NCI-H82 treated with DMSO at 0.1 percent for 48 hours (cell line): ENCODE data around the gene IGFL3.
"Not testable (repeated sequence)": the region's sequence is repeated elsewhere in the genome, so short reads cannot be mapped to it uniquely, and the experiment has no call there.

Source experiments
- DNase-seq: peaks from one replicate; lab custom pipeline; 2025; ENCODE audit not compliant: unreplicated experiment; lab: John Stamatoyannopoulos, UW

The IGFL3 gene

GRCh38 chr19:46126086-46126580 lies 1.6 kb upstream of the IGFL3 start:
- DNase-seq: no peak

- no peak for DNase-seq
Measured at GRCh38 chr19:46125447-46125846, 959 bp upstream of the IGFL3 start.

- DNase-seq: no peak
Measured at GRCh38 chr19:46118136-46118535, 6.4 kb downstream of the IGFL3 start.

GRCh38 chr19:46116121-46116520 lies 8.4 kb downstream of the IGFL3 start:
- no peak for DNase-seq

GRCh38 chr19:46115396-46116106 lies 8.9 kb downstream of the IGFL3 start:
- DNase-seq: no peak

- DNase-seq: no peak
Measured at GRCh38 chr19:46113726-46114125, 10.8 kb downstream of the IGFL3 start.

GRCh38 chr19:46112527-46112926 lies 12.0 kb downstream of the IGFL3 start:
- no peak for DNase-seq

GRCh38 chr19:46111376-46111775 lies 13.1 kb downstream of the IGFL3 start:
- no peak for DNase-seq

- no peak for DNase-seq
Measured at GRCh38 chr19:46109876-46110275, 14.6 kb downstream of the IGFL3 start.

GRCh38 chr19:46107371-46107770 lies 17.1 kb downstream of the IGFL3 start:
- no peak for DNase-seq

- not testable (repeated sequence) for DNase-seq
Measured at GRCh38 chr19:46102333-46102732, 22.2 kb downstream of the IGFL3 start.

- no peak for DNase-seq
Measured at GRCh38 chr19:46101293-46101692, 23.2 kb downstream of the IGFL3 start.

GRCh38 chr19:46100344-46100743 lies 24.1 kb downstream of the IGFL3 start:
- no peak for DNase-seq

- DNase-seq: no peak
Measured at GRCh38 chr19:46090444-46090843, 34.0 kb downstream of the IGFL3 start.

- DNase-seq: no peak
Measured at GRCh38 chr19:46089432-46089831, 35.1 kb downstream of the IGFL3 start.

- DNase-seq: no peak
Measured at GRCh38 chr19:46088101-46088500, 36.4 kb downstream of the IGFL3 start.

GRCh38 chr19:46085888-46086287 lies 38.6 kb downstream of the IGFL3 start:
- DNase-seq: no peak

GRCh38 chr19:46082728-46083050 lies 41.8 kb downstream of the IGFL3 start:
- DNase-seq: no peak

- DNase-seq: no peak
Measured at GRCh38 chr19:46081928-46082727, 42.4 kb downstream of the IGFL3 start.

GRCh38 chr19:46080561-46080960 lies 43.9 kb downstream of the IGFL3 start:
- no peak for DNase-seq

GRCh38 chr19:46079576-46079975 lies 44.9 kb downstream of the IGFL3 start:
- no peak for DNase-seq

GRCh38 chr19:46078573-46079332 lies 45.7 kb downstream of the IGFL3 start:
- DNase-seq: not testable (repeated sequence)
